T47D (cell line): Measurements from ENCODE around the gene SPO11.

Experiments
- DNase-seq, 2 experiments: peaks; one replicate each; pipeline versions ENCODE4 v3.0.0 to v3.0.0-alpha.2; 2011 to 2012; ENCODE audit warnings: low read depth in 1 of 2, low spot score in 1 of 2
- JUND ChIP-seq: IDR thresholded peaks from 2 replicates; pipeline ENCODE4 v1.6.1; 2012; ENCODE audit warnings: low read depth
- in situ Hi-C: cut with HindIII; loops from 2 replicates; pipeline ENCODE4 v1.10.0; 2016; ENCODE audit warnings: low sequenced_read_pairs, low pct_unique_long_range_greater_than_20kb

The SPO11 gene, protein sequence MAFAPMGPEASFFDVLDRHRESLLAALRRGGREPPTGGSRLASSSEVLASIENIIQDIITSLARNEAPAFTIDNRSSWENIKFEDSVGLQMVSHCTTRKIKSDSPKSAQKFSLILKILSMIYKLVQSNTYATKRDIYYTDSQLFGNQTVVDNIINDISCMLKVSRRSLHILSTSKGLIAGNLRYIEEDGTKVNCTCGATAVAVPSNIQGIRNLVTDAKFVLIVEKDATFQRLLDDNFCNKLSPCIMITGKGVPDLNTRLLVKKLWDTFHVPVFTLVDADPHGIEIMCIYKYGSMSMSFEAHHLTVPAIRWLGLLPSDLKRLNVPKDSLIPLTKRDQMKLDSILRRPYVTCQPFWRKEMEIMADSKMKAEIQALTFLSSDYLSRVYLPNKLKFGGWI

DNA sequence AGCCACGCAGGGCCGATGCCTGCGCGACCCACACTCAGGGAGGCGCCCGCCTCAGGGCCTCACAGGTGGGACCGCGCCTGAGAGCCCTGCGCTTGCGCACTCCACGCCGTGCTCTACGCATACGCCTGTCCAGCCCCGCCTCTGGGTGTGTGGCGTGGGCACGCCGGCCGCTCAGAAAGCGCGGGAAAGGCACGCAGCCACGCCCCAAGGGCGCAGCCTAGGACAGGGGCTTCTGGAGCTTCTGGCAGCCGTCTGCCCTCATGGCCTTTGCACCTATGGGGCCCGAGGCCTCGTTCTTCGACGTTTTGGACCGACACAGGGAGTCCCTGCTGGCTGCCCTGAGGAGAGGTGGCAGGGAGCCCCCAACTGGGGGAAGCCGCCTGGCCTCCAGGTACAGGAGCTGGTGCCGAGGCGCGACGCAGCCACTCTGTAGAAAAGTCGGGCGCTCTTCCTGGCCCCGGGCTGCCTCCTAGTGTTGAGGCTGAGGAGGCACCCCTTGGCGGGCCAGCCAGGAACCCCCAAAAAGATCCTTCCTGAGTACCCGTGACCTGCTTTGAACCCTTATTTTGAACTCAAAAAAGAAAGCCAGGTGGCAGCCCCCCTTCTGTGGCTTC, at the start of gene SPO11:
TSS of gene SPO11 (plus strand) at position 196 of the 614 bp plus-strand sequence. CDS start at position 261, 65 bp downstream.
- in situ Hi-C loops, result no loop called here
- DNase-seq, result no peak
- no peak for TF ChIP-seq JUND

DNA sequence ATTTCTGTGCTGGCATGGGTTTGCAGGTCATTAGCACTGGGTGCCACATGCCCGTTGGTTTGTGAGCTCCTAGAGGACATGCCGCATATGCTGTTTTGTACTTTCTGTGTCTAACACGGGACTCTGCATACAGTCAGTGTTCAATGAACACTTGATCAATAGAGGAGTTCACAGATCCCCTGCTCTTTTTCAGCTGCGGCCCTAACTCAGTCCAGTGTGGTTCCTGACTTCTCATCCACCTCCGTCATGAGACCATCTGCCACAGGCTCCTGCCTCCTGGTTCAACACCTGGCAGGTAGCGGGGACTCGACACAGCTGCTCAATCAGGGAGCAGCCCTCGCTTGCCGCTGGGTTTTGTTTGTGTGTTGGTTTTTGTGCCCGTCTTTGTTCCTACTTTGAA, 49.4 kb upstream of the SPO11 start:
- in situ Hi-C loops, result no loop called here
- TF ChIP-seq JUND, result no peak
- DNase-seq, result no peak

DNA sequence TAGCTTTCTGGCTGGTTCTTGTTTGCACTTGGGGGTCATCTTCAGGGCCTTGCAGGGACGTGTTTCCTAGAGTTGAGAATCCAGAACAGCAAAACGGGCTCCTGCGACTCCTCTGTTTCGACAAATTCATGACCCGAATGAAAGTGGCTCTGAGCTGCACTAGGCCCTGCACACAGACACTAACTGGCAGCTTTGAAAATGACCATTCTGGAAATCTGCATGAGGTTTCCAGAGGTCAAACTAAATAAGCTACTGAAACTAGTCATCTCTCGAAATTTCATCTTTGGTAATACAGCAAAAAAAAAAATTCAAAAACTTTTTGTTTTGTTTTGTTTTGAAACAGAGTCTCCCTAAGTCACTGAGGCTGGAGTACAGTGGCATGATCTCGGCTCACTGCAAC, 47.7 kb upstream of the SPO11 start:
- in situ Hi-C loops, result no loop called here
- DNase-seq, result no peak
- no peak for TF ChIP-seq JUND

DNA sequence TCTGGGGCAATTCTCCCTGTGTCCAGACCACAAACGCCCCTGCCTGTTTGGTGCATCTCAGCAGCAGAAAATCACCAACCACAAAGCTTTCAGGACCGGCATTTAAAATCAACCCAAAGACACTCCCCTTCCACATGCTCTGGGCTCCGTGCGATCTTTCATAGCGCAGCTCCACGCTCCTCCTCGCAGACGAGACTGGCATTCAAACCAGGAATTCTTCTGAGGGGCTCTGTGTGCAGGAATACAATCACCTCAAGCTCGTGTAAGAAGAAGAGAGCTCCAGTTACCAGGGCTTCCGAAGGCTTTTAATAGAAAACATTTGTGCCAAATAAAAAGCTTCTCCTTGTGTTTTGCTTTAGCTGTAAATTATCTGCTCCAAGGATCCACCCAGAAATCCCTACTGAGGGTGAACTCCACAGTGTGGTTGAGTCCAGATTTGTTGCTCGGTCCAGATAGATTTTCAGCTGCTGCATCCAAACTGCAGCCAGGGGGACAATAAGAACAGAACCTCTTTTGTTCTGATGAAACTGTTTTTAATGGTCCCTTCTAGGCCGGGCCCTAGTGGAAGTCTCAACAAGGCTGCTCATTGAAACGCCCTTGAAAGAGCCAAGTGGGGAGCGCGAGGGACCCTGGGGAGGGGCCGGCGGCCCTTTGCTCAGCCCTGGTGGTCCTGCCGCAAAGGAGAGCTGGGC, 46.8 kb upstream of the SPO11 start:
- no peak for TF ChIP-seq JUND
- in situ Hi-C loops, result no loop called here
- DNase-seq, result no peak

DNA sequence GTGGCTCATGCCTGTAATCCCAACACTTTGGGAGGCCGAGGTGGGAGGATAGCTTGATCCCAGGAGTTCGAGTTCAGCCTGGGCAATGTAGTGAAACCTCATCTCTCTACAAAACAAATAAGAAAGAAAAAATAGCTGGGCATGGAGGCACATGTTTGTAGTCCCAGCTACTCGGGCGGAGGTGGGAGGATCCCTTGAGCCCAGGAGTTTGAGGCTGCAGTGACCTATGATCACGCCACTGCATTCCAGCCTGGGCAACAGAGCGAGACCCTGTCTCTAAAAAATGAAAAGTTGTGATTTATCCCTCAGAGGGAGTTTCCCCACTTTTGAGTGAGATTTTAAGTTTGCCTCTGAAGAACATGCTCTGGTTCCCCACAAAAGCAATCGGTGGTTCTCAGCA, 45.7 kb upstream of the SPO11 start:
- in situ Hi-C loops, result no loop called here
- DNase-seq, result no peak
- TF ChIP-seq JUND, result no peak

DNA sequence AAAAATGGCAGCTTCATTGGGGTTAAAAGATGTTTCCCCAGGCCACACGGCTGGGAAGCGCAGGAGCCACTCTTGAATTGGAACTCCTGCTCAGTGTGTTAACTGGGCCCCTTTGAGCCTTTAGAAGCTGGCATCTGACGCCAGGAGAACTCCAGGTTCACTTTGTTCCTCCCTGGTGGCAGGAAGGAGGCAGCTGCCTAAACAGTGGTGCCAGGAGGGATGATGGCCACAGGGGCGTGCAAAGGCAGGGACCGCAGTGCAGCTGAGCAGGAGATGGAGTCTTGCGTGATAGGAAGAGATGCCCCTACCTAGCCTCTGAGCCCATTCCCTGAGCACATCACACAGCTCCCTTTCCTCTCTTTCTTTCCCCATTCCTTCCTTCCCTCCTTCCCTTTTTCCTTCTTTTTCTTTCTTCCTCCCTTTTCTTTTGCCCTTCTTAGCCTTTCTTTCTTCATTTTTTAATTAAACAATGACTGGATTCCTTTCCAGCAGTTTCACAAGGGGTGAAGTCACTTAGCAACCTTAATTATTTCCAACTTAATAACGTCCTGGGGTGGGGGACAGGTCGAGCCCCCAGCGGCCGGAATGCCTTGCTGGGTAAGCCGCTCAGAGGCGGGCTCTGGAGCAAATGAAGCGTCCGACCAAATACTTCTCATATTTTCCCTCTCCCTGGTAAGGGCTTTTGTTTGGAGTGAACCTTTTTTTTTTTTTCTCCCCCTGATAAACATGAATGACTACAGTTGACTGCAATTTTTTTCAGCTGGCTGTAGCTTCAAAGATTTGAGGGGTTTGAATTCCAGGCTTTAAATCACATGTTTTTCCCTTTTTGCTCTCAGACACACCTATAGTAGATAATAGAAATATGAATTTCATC, 42.4 kb upstream of the SPO11 start:
- in situ Hi-C loops, result no loop called here
- DNase-seq, result no peak
- no peak for TF ChIP-seq JUND

DNA sequence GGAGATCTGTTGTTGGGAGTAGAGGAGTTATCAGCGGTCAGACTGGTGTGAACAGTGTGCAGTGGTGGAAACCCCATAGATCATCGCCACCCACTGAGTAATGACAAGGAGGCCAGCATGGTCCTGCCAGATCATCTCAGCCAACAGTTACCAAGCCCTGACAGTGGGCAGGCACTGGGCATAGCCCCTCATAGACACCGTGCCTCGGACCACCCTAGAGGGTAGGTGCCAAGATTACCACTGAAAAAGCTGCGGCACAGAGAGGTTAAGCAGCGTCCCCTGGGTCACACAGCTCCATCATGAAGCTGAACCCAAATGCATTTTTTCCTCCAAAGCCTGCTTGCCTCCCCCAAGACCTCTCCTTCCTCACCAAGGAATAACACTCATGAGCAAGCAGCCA, 41.7 kb upstream of the SPO11 start:
- TF ChIP-seq JUND, result no peak
- in situ Hi-C loops, result no loop called here
- no peak for DNase-seq

DNA sequence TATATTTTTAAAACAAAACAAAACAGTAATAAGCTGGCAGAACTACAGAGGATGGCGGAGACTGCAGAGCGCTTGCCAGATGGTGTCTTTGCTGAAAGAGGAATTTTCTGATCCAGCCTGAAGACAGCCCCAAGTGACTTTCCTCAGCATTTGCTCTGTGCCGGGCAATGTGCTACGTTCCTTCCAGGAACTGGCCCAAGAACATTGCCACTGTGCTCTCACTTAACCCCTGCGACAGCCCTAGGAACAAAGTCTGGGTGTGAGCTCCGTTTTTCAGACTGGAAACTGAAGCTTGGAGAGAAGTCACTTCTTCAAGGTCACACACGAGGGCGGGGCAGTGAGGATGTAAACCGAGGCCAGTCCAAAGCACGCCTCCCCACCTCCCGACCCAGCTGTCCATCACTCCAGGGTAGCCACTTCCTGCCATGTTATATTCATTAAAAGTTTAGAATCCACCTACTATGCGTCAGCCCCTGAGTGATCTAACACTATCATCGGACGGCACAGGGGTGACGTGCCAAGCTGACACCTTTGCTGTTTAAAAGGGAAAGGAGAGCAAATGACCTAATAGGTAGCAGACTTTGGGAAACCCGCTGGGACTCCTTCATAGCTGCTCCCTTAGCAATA, 40.8 kb upstream of the SPO11 start:
- in situ Hi-C loops, result no loop called here

DNA sequence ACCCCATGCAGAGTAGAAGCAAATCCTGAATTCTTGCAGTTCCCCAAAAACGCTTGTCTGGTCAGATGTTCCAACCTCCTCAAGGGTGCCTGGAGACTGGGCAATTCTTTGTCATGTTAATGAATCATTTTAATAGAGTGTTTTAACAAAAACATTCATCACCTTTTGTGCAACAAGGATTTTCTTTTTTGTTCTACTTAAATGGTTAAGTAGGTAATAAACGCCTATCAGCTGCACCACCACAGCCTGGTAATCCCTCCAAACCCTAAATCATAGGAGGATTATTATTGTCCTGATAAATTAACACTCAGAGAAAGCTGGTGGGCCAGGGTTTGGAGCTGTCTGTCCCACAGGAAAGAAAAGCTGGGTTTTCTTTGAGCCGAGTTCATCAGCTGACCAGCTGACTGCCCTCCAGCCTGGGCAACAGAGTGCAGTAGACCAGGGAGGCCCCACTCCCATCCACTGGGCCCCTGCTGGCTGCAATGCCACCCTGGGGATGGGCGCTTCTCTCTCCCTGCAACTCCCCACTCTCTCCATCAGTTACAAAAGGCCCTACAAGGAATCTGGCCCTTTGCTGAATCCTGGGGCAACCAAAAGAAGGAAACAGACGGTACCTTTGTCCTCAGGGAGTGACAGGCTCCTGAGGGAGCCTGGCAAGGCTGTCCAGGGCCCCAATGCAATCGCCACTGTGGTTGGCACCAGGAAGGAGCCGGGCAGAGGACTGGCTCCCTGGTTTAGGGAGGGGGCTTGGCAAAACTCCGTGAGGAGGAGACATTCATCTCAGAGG, 40.0 kb upstream of the SPO11 start:
- in situ Hi-C loops, result no loop called here
- TF ChIP-seq JUND, result no peak
- DNase-seq, result no peak

More for the DNA sequence above, 40.8 kb upstream of the SPO11 start:
- DNase-seq, result no peak
- no peak for TF ChIP-seq JUND

DNA sequence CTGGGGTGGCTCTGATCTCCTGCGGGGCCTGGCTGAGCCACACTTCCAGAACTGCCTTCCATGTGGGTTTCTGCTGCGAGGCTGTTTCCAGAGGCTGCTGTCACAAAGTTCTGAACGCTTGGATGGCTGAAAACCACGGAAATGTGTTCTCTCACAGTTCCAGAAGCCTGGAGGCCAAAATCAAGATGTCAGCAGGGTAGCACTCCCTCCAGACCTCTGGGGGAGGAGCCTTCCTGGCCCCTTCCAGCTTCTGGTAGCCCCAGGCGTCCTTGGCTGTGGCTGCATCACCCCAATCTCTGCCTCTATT, 39.5 kb upstream of the SPO11 start:
- DNase-seq, result no peak
- in situ Hi-C loops, result no loop called here
- TF ChIP-seq JUND, result no peak

DNA sequence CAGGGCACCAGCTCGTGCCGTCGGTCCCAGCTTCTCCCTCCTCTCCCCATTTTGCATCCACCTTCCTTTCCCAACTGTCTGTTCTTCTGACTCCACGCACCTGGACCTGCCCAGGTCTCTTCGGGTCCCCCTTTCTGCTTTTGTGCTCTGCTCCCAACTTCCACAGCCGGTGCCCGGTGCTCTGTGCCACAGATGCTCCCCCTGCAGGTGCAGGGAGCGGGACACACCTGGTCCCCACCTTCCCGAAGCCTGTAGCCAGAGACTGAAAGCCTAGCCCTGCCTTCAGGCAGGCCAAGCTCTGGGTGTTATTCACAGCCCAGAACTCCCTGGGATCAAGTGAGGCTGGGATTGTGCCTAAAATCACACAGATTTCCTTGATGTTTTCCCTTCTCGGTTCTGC, 38.6 kb upstream of the SPO11 start:
- in situ Hi-C loops, result no loop called here
- no peak for TF ChIP-seq JUND
- DNase-seq, result peak; percentile 44 to 49
